Measurements from ENCODE around the gene ZPBP2. TPM values are rescaled to one million over a fixed set of nuclear protein-coding genes. Genes with fewer than 3 reads are reported as not detected.

ZPBP2 gene
- total and polyA plus RNA-seq, 2 of the 13 experiments (the other 11 are each of a cell fraction or from before 2014, with no cell fraction given) = not detected

DNA sequence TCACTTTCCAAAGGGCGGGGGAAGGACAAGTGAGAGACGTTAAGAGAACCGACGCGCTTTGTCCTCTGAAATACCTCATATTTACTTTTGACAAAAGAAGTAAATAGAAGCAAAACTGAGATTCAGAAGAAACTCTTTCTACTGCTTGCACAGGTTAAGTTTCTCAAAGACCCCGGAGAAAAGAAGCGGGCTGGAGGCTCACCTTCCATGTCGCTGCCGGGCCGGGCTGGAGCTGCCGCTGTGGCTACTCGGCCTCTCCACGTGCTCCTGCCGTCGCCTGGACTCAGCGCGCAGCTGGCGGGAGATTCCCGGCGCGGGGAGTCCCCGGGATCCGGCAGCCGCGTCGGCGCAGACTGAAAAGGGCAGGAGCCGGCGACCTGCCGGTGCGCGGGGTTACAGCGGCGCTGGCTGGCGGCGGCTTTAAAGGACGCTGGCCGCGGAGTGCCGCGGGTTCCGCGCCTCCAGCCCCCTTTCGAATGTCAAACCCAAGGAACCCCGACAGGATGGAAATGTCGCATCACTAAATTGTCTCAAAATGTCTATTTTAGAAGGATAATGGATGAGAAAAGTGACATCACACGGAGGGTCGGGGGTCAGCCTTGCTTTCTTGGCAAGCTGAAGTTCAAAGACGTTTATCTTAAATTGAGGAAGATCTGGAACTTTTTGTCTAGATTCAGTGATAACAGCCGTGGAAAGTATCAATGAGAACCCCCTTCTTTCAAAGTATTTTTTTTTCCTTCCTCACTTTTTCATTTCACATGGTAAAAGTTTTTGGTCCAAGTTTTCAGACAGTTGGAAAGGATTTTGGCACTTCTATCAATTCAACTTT is 3.9 kb upstream of the ZPBP2 start, which contains the start of gene IKZF3 (continued):
- TF ChIP-seq, protein P1, sequence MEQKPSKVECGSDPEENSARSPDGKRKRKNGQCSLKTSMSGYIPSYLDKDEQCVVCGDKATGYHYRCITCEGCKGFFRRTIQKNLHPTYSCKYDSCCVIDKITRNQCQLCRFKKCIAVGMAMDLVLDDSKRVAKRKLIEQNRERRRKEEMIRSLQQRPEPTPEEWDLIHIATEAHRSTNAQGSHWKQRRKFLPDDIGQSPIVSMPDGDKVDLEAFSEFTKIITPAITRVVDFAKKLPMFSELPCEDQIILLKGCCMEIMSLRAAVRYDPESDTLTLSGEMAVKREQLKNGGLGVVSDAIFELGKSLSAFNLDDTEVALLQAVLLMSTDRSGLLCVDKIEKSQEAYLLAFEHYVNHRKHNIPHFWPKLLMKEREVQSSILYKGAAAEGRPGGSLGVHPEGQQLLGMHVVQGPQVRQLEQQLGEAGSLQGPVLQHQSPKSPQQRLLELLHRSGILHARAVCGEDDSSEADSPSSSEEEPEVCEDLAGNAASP (CRISPR knock-in tag; IDR thresholded peaks at IDR 0.05; ENCODE audit: borderline replicate concordance) = peak; percentile 83
- TF ChIP-seq, protein P2, sequence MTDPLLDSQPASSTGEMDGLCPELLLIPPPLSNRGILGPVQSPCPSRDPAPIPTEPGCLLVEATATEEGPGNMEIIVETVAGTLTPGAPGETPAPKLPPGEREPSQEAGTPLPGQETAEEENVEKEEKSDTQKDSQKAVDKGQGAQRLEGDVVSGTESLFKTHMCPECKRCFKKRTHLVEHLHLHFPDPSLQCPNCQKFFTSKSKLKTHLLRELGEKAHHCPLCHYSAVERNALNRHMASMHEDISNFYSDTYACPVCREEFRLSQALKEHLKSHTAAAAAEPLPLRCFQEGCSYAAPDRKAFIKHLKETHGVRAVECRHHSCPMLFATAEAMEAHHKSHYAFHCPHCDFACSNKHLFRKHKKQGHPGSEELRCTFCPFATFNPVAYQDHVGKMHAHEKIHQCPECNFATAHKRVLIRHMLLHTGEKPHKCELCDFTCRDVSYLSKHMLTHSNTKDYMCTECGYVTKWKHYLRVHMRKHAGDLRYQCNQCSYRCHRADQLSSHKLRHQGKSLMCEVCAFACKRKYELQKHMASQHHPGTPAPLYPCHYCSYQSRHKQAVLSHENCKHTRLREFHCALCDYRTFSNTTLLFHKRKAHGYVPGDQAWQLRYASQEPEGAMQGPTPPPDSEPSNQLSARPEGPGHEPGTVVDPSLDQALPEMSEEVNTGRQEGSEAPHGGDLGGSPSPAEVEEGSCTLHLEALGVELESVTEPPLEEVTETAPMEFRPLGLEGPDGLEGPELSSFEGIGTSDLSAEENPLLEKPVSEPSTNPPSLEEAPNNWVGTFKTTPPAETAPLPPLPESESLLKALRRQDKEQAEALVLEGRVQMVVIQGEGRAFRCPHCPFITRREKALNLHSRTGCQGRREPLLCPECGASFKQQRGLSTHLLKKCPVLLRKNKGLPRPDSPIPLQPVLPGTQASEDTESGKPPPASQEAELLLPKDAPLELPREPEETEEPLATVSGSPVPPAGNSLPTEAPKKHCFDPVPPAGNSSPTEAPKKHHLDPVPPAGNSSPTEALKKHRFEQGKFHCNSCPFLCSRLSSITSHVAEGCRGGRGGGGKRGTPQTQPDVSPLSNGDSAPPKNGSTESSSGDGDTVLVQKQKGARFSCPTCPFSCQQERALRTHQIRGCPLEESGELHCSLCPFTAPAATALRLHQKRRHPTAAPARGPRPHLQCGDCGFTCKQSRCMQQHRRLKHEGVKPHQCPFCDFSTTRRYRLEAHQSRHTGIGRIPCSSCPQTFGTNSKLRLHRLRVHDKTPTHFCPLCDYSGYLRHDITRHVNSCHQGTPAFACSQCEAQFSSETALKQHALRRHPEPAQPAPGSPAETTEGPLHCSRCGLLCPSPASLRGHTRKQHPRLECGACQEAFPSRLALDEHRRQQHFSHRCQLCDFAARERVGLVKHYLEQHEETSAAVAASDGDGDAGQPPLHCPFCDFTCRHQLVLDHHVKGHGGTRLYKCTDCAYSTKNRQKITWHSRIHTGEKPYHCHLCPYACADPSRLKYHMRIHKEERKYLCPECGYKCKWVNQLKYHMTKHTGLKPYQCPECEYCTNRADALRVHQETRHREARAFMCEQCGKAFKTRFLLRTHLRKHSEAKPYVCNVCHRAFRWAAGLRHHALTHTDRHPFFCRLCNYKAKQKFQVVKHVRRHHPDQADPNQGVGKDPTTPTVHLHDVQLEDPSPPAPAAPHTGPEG (CRISPR knock-in tag; IDR thresholded peaks at IDR 0.05) = peak; percentile 93
- TF ChIP-seq, protein P3, sequence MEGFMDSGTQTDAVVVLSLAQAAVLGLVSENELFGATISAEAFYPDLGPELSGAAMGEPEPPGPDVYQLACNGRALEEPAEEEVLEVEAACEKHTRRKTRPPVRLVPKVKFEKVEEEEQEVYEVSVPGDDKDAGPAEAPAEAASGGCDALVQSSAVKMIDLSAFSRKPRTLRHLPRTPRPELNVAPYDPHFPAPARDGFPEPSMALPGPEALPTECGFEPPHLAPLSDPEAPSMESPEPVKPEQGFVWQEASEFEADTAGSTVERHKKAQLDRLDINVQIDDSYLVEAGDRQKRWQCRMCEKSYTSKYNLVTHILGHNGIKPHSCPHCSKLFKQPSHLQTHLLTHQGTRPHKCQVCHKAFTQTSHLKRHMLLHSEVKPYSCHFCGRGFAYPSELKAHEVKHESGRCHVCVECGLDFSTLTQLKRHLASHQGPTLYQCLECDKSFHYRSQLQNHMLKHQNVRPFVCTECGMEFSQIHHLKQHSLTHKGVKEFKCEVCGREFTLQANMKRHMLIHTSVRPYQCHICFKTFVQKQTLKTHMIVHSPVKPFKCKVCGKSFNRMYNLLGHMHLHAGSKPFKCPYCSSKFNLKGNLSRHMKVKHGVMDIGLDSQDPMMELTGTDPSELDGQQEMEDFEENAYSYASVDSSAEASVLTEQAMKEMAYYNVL (CRISPR knock-in tag; IDR thresholded peaks at IDR 0.05; ENCODE audit: borderline replicate concordance) = peak; percentile 74; the same call in 1 of the 2 replicates
- TF ChIP-seq JDP2 (CRISPR knock-in tag; IDR thresholded peaks at IDR 0.05; ENCODE audit: borderline replicate concordance) (peak; percentile 59; the same call in 1 of the 2 replicates), TMF1 (CRISPR knock-in tag; IDR thresholded peaks at IDR 0.05; ENCODE audit: low read depth) (peak; percentile 98), EZH2 (conservative IDR thresholded peaks at IDR 0.05; ENCODE audit: low read depth, low read length) (peak; percentile 77; the same call in 1 of the 2 replicates), HES4 (CRISPR knock-in tag; IDR thresholded peaks at IDR 0.05; ENCODE audit: borderline replicate concordance) (peak; percentile 95), SMC3 (IDR thresholded peaks at IDR 0.05; ENCODE audit: low read length) (no peak), ZNF235 (CRISPR knock-in tag; IDR thresholded peaks at IDR 0.05; ENCODE audit: borderline replicate concordance) (peak; percentile 99), U2AF2 (IDR thresholded peaks at IDR 0.05; ENCODE audit: low read depth, low read length) (no peak)
- TF ChIP-seq, protein P4, sequence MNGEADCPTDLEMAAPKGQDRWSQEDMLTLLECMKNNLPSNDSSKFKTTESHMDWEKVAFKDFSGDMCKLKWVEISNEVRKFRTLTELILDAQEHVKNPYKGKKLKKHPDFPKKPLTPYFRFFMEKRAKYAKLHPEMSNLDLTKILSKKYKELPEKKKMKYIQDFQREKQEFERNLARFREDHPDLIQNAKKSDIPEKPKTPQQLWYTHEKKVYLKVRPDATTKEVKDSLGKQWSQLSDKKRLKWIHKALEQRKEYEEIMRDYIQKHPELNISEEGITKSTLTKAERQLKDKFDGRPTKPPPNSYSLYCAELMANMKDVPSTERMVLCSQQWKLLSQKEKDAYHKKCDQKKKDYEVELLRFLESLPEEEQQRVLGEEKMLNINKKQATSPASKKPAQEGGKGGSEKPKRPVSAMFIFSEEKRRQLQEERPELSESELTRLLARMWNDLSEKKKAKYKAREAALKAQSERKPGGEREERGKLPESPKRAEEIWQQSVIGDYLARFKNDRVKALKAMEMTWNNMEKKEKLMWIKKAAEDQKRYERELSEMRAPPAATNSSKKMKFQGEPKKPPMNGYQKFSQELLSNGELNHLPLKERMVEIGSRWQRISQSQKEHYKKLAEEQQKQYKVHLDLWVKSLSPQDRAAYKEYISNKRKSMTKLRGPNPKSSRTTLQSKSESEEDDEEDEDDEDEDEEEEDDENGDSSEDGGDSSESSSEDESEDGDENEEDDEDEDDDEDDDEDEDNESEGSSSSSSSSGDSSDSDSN (CRISPR knock-in tag; IDR thresholded peaks at IDR 0.05) = peak; percentile 94
